HG03378 (cell line): Measurements from ENCODE around the gene SIGLEC14.
"Not testable (repeated sequence)": the region's sequence is repeated elsewhere in the genome, so short reads cannot be mapped to it uniquely, and the experiment has no call there.

Source experiments
- ATAC-seq: cut with Tn5 transposase; IDR thresholded peaks from one replicate; pipeline ENCODE4 v1.9.1; 2021; ENCODE audit warnings: mild to moderate bottlenecking, moderate library complexity; ENCODE audit not compliant: unreplicated experiment

SIGLEC14 gene

GRCh38 chr19:51646730-51647129 lies at the start of gene SIGLEC14:
TSS of gene SIGLEC14 (minus strand) at chr19:51646825. CDS start at chr19:51646759, 66 bp downstream.
- ATAC-seq, result not testable (repeated sequence)

GRCh38 chr19:51695702-51696315 lies 49.2 kb upstream of the SIGLEC14 start:
- no peak for ATAC-seq

GRCh38 chr19:51695088-51695487 lies 48.5 kb upstream of the SIGLEC14 start:
- no peak for ATAC-seq

GRCh38 chr19:51694318-51695085 lies 47.9 kb upstream of the SIGLEC14 start:
- no peak for ATAC-seq

GRCh38 chr19:51693819-51694218 lies 47.2 kb upstream of the SIGLEC14 start:
- no peak for ATAC-seq

GRCh38 chr19:51693260-51693659 lies 46.6 kb upstream of the SIGLEC14 start, which contains the start of gene SPACA6:
TSS of gene SPACA6 (plus strand) at chr19:51693330. CDS start at chr19:51693527, 197 bp downstream.
- no peak for ATAC-seq

- no peak for ATAC-seq
Observed at GRCh38 chr19:51692468-51692867, 45.8 kb upstream of the SIGLEC14 start.

GRCh38 chr19:51691584-51692428 lies 45.2 kb upstream of the SIGLEC14 start:
- no peak for ATAC-seq

GRCh38 chr19:51691074-51691583 lies 44.5 kb upstream of the SIGLEC14 start:
- no peak for ATAC-seq

- ATAC-seq, result no peak
Observed at GRCh38 chr19:51690454-51691073, 43.9 kb upstream of the SIGLEC14 start.

GRCh38 chr19:51689751-51690453 lies 43.3 kb upstream of the SIGLEC14 start:
- no peak for ATAC-seq

- ATAC-seq, result no peak
Observed at GRCh38 chr19:51688671-51689571, 42.3 kb upstream of the SIGLEC14 start.

- ATAC-seq, result no peak
Observed at GRCh38 chr19:51687791-51688670, 41.4 kb upstream of the SIGLEC14 start.

- ATAC-seq, result no peak
Observed at GRCh38 chr19:51686171-51686570, 39.5 kb upstream of the SIGLEC14 start.

GRCh38 chr19:51681286-51681941 lies 34.8 kb upstream of the SIGLEC14 start:
- no peak for ATAC-seq

GRCh38 chr19:51680474-51680873 lies 33.8 kb upstream of the SIGLEC14 start:
- ATAC-seq, result no peak

GRCh38 chr19:51676566-51677083 lies 30.0 kb upstream of the SIGLEC14 start:
- no peak for ATAC-seq
